ENCODE measurements around the gene ZNF708. TPM values are rescaled to one million over a fixed set of nuclear protein-coding genes. Genes with fewer than 3 reads are reported as not detected.
A peak's percentile ranks its signal among the peaks of the same experiment; 100 is the strongest.
"Not testable (repeated sequence)": the region's sequence is repeated elsewhere in the genome, so short reads cannot be mapped to it uniquely, and the experiment has no call there.

ZNF708 gene
- total RNA-seq (2014; rRNA removed; shearing (Covaris generic)), result 2.7 and 4.5 TPM in 2 replicates
- polyA plus RNA-seq (2015; cell fraction: cytosol; rRNA removed), result 1.2 and 2.0 TPM in 2 replicates
- polyA plus RNA-seq (2015; cell fraction: nucleus; rRNA removed), result 3.8 and 4.3 TPM in 2 replicates

DNA sequence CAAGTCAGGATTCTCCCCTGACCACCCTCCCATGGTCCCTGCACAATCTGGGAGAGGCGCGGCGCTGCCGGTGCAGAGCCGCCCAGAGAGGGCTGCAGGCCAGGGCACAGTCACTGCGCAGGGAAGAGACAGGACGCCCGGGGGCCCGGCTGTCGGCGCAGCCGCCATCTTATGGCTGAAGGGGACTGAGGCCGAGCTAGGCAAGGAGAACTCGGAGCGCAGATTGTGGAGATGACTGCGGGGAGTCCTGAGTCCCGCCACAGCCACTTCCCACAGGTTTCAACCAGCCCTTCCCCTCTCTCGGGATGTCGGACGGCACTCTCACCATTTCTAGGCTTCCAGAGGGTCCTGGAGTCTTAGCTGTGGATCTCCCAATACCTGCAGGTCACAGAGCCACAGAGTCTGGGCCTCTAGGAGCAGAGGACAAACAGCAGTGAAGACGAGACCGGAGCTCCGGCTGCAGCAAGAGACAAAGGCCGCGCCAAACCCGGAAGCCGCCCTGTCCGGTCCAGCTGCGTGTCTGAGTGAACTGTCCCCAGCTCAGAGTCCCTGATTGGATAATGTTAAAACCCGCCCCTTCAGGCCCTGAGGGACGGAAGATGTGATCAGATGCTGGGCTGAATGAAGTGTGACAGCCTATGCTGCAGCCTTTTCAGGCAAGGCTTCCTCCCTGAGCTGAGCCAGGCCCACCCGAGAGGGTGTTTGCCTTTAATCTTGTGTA is at the start of gene ZNF708:
Gene ZNF708, minus strand, starts transcription at position 526 of the 721 bp plus-strand sequence. Its CDS starts 198 bp downstream, at position 328.
- peak; percentile 88 for DNase-seq (ENCODE audit: low read depth)

DNA sequence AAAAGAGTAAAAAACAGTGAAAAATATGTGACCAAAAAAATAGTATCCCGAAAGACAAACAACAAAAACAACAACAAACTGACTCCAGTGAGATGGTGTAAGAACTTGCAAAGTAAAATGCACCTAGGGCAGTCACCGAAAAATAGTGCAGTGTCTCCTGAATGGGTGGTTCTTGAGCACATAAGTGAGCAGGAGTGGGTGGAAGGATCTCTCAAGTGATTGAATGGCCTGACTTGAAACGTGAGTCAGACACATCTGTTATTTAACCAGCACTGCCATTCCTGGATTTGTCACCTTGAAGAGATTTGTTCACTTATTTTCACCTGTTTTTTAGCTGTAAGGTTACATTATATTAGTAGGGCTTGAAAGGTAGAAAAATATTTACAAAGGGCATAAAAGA is 33.1 kb upstream of the ZNF708 start:
- no peak for DNase-seq (ENCODE audit: low read depth)

DNA sequence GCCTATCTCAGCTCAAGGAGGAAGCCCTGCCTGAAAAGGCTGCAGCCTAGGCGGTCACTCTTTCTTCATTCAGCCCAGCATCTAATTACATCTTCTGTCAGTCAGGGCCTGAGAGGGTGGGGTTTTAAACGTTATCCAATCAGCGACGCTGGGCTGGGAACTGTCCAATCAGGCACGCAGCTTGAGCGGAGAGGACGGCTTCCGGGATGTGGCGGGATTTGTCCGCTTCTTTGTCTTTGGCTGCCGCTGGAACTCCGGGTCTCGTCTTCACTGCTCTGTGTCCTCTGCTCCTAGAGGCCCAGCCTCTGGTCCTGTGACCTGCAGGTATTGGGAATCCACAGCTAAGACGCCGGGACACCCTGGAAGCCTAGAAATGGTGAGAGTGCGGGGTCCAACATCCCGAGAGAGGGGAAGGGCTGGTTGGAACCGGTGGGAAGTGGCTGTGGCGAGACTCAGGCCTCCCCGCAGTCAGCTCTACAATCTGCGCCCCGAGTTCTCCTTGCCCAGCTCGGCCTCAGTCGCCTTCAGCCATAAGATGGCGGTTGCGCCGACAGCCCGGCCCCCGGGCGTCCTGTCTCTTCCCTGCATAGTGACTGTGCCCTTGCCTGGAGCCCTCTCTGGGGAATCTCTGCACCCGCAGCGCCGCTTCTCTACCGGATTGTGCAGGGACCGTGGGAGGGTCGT is 29.7 kb upstream of the ZNF708 start, which contains the start of gene ZNF738:
Gene ZNF738, plus strand, starts transcription at position 233 of the 684 bp plus-strand sequence. Its CDS starts 141 bp downstream, at position 374.
- DNase-seq (ENCODE audit: low read depth), result peak; percentile 93

DNA sequence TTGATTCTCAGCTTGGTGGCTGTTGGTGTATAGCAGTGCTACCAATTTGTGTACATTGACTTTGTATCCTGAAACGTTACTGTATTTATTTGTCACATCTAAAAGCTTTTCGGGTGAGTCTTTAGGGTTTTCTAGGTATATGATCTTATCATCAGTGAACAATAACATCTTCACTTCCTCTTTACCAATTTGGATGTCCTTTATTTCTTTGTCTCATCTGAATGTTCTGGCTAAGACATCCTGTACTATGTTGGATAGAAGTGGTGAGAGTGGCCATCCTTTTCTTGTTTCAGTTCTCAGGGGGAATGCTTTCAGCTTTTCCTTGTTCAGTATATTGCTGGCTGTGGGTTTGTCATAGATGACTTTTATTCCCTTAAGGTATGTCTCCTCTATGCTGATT is 23.6 kb upstream of the ZNF708 start:
- DNase-seq (ENCODE audit: low read depth), result no peak

DNA sequence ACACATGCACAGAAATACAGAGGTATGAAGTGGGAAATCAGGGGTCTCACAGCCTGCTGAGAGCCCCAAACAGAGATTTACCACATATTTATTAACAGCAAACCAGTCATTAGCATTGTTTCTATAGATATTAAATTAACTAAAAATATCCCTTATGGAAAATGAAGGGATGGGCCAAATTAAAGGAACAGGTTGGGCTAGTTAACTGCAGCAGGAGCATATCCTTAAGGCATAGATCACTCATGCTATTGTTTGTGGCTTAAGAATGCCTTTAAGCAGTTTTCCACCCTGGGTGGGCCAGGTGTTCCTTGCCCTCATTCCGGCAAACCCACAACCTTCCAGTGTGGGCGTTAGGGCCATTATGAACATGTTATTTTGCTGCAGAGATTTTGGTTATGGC is 15.6 kb upstream of the ZNF708 start:
- not testable (repeated sequence) for DNase-seq (ENCODE audit: low read depth)

DNA sequence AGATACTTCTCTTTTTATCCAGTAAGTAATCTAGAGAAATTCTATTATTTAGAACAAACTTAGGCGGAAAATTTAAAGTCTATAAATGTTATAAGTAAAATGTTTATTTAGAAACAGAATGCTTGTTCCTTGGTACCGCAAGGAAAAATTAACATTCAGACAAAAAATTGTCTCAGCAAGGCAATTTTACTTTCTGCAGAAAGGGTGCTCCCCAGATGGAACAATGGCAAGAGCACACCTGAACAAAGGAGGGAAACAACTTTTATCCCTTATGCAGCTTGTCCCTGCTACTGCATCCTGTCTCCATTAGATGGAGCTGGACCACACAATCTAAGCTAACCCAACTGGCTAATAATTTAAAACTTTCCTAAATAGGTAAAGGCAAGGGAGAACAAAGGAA is 6.5 kb upstream of the ZNF708 start:
- no peak for DNase-seq (ENCODE audit: low read depth)

DNA sequence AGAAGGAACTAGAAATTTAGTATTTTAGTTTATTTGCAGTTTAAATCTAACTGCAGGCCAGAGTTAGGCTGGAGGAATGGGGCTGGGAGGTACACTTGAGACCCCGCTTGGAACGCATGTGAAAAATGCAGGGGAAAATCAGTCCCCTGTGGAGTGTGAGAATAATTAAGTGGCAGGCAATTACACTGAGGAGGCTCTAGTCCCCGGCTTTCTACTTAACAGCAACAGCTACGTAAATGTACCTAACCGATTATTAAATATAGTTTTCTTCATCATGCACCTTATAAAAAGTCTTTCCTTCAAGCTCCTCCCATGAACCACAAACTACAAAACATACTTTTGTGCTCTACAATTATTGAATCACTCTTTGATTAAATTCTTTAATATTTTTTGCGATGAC is 804 bp downstream of the ZNF708 start:
- peak; percentile 1 for DNase-seq (ENCODE audit: low read depth)

DNA sequence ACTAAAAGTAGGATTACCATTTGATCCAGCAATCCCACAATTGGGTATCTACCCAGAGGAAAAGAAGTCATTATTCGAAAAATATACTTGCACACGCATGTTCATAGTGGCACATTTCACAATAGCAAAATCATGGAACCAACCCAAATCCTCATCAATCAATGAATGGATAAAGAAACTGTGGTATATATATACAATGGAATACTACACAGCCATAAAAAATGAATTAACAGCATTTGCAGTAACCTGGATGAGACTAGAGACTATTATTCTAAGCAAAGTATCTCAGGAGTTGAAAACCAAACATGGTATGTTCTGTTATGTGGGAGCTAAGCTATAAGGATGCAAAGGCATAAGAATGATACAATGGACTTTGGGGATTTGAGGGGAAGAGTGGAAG is 3.0 kb downstream of the ZNF708 start:
- no peak for DNase-seq (ENCODE audit: low read depth)

DNA sequence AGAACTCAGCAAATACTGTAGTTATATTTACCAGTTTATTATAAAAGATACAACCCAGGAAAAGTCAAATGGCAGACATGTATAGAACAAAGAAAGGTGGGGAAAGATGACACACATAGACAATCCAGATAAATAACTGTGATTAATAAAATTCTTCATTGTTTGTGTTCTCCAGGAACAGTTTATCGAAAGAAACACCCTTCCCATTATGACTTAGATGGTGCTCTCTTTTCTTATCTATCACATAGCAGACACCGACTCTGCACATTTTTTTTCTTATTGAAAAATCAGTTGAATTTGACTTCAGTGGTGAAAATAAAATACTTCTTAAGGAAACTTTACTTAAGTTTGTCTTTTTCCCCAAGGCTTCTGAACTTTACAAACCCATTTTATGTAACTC is 6.2 kb downstream of the ZNF708 start:
- DNase-seq (ENCODE audit: low read depth), result no peak

DNA sequence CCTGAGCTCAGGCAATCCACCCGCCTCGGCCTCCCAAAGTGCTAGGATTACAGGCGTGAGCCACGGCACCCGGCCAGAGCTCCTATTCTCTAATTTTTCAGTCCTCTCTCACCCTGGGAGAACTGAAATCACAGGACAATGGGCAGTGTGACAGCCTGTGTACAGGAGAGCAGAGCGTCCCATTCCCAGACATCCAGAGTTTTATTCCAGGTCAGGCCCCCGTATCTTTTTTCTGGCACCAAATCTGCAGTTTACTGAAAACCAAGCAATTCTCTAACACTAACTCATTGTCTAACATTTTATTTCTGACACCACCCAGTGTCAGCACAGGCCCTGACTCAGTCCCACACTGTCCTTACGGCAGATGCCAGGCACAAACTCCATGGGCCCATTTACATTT is 6.7 kb downstream of the ZNF708 start:
- DNase-seq (ENCODE audit: low read depth), result no peak

DNA sequence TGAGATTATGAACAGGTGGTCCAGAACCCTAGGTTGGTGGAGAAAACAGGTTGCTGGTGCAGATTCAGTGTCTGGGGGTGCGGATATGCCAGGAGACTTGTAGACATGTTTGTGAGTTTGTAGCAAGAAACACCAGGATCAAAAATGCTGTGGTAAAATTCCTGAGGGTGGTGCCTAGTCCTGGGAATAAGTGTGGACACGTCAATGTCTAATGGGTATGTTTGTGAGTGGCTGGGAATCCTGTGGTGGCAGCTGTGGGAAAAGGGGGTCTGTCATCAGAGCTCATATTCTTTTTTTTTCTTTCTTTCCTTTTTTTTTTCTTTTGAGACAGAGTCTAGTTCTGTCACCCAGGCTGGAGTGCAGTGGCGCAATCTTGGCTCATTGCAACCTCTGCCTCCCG is 7.2 kb downstream of the ZNF708 start:
- DNase-seq (ENCODE audit: low read depth), result peak; percentile 17

DNA sequence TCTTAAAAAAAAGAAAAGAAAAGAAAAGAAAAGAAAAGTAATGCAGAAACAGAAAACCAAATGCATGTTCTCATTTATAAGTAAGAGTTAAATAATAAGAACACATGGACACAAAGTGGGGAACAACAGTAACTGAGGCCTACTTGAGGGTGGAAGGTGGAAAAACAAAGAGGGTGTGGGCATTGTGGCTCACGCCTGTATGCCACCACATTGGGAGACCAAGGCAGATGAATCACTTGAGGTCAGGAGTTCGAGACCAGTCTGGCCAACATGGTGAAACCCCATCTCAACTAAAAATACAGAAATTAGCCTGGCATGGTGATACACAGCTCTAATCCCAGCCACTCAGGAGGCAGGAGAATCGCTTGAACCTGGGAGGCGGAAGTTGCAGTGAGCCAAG is 8.1 kb downstream of the ZNF708 start:
- DNase-seq (ENCODE audit: low read depth), result no peak

DNA sequence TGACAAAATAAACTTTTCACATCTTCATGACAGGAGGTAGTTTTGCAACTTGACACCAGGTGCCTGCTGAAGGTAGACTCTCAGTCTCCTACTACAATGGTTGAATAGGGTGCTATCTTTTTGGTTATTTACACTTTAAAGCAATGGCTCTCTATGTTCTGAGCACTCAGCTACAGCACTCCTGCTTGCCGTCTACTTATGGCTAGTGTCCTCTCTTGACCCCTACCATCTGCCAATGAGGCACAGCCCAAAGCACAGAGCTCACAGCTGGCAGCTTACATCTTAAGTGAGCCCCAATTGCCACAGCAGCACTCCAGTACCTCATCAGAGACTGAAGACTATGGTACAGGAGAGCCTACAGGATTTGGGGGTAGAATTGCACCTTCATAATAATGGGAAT is 11.4 kb downstream of the ZNF708 start:
- DNase-seq (ENCODE audit: low read depth), result no peak

DNA sequence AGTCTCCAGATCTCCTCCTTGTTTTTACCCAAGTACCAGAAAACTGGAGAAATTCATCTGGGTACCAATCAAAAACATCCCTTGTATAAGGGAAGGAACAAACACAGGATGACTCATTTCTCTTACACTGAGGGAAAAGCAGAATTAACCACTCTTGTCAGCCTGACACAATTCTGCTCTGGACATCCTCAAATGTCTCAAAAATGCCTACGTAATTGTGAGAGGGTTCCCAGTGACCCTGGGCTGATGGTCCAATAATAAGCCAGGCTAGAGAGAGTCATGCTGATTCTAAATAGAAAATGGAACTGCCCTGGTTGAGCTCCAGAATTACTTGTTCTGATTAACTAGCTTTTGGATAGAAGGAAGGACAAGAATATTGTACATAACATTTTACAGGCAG is 14.5 kb downstream of the ZNF708 start:
- DNase-seq (ENCODE audit: low read depth), result no peak

DNA sequence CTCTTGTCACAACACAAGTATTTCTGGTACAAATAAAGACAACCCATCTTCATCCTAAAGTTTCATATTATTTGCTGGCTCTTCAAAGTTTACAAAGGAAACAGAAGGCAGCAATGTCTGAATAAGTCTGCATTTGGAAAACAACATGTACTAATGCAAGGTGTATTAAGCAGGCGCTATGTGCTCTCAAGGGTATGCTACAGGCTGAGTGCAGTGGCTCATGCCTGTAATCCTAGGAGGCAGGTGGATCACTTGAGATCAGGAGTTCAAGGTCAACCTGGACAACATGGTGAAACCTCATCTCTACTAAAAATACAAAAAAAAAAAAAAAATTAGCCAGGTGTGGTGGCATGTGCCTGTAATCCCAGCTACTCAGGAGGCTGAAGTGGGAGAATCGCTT is 16.4 kb downstream of the ZNF708 start:
- not testable (repeated sequence) for DNase-seq (ENCODE audit: low read depth)

DNA sequence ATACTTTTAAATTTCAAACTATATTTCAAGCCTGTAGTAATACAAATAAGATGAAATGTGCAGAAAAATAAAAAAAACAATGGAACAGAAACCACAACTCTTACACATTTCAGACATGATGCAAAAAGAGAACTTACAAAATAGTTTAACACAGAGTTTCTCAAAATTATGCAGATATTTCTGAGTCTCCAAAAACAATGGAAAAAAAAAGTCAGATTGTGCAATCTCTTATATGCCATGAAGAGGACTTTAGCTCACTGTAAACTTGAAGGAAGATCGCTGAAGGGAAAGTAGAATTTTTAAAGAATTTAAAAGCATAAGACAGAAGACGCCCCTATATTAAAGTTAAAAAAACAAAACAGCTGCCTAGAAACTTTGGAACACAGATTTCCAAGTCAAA is 20.4 kb downstream of the ZNF708 start:
- DNase-seq (ENCODE audit: low read depth), result no peak

DNA sequence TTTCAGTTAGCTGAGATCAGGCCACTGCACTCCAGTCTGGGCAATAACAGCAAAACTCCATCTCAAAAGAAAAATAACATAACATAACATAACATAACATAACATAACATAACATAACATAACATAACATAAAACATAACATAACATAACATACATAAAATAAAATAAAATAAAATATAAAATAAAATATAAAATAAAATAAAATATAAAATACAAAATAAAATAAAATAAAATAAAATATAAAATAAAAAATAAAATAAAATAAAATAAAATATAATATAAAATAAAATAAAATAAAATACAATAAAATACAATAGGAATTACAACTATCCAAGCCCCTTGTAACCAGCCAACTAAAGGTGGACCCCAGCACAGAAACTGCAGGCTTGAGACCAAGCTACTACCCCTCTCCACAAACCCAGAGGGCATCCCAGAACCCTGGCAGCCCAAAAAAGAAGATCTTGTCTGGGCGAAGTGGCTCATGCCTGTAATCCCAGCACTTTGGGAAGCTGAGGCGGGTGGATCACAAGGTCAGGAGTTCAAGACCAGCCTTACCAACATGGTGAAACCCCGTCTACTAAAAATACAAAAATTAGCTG is 22.2 kb downstream of the ZNF708 start:
- DNase-seq (ENCODE audit: low read depth), result not testable (repeated sequence)

DNA sequence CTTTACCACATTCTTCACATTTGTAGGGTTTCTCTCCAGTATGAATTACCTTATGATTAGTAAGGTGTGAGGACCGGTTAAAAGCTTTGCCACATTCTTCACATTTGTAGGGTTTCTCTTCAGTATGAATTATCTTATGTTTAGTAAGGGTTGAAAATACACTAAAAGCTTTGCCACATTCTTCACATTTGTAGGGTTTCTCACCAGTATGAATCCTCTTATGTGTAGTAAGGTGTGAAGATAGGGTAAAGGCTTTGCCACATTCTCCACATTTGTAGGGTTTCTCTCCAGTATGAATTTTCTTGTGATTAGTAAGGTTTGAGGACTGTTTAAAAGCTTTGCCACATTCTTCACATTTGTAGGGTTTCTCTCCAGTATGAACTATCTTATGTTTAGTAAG is 35.4 kb downstream of the ZNF708 start:
- DNase-seq (ENCODE audit: low read depth), result not testable (repeated sequence)

DNA sequence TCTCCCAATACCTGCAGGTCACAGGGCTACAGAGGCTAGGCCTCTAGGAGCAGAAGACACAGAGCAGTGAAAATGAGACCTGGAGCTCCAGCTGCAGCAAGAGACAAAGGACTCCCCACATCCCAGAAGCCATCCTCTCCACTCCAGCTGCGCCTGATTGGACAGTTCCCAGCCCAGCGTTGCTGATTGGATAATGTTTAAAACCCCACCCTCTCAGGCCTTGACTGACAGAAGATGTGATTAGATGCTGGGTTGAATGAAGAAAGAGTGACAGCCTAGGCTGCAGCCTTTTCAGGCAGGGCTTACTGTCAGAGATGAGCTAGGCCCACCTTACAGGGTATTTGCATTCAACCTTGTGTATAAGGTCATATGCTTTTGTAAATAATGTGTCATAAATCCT is 59.4 kb downstream of the ZNF708 start:
- DNase-seq (ENCODE audit: low read depth), result no peak

DNA sequence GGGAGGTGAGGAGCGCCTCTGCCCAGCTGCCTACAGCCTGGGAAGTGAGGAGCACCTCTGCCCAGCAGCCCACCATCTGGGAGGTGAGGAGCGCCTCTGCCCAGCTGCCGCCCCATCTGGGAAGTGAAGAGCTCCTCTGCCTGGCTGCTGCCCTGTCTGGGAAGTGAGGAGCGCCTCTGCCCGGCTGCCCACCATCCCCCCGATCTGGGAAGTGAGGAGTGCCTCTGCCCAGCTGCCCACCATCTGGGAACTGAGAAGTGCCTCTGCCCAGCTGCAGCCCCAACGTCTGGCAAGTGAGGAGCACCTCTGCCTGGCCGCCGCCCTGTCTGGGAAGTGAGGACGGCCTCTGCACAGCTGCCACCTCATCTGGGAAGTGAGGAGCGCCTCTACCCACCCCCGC is 64.3 kb downstream of the ZNF708 start:
- DNase-seq (ENCODE audit: low read depth), result no peak

DNA sequence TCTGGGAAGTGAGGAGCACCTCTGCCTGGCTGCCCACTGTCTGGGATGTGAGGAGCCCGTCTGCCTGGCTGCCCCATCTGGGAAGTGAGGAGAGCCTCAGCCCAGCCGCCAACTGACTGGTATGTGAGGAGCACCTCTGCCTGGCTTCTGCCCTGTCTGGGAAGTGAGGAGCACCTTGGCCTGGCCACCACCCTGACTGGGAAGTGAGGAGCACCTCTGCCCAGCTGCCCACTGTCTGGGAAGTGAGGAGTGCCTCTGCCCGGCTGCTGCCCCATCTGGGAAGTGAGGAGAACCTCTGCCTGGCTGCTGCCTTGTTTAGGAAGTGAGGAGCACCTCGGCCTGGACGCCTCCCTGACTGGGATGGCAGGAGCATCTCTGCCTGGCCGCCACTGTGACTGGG is 64.8 kb downstream of the ZNF708 start:
- DNase-seq (ENCODE audit: low read depth), result no peak

DNA sequence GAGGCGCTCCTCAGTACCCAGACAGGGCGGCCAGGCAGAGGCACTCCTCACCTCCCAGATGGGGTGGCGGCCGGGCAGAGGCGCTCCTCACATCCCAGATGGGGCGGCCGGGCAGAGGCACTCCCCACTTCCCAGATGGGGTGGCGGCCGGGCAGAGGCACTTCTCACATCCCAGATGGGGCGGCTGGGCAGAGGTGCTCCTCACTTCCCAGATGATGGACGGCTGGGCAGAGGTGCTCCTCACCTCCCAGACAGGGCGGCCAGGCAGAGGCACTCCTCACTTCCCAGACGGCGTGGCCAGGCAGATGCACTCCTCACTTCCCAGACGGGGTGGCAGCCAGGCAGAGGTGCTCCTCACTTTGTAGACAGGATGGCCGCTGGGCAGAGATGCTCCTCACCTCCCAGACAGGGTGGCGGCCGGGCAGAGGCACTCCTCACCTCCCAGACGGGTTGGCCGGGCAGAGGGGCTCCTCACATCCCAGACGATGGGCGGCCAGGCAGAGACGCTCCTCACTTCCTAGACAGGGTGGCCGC is 68.3 kb downstream of the ZNF708 start:
- DNase-seq (ENCODE audit: low read depth), result not testable (repeated sequence)

Measured in HT1080 (cell line).